WTC11 (cell line): ENCODE measurements around the gene ROBO2.

Experiments used
- ESRRA ChIP-seq: sonication (generic); formaldehyde crosslinking; IDR thresholded peaks from 2 replicates; pipeline ENCODE4 v1.8.1; 2022; ENCODE audit warnings: mild to moderate bottlenecking, missing genetic modification reagents, borderline replicate concordance
- MXD4 ChIP-seq: fragments of 250-450 bp; sonication (Bioruptor Pico); IDR thresholded peaks from 2 replicates; pipeline ENCODE4 v1.8.0; 2021; ENCODE audit warnings: mild to moderate bottlenecking, moderate library complexity, borderline replicate concordance
- MYBL2 ChIP-seq: sonication (generic); formaldehyde crosslinking; IDR thresholded peaks from 2 replicates; pipeline ENCODE4 v1.8.1; 2023; ENCODE audit warnings: mild to moderate bottlenecking, moderate library complexity, missing genetic modification reagents
- NR1H2 ChIP-seq: sonication (generic); formaldehyde crosslinking; IDR thresholded peaks from 2 replicates; pipeline ENCODE4 v1.9.0; 2021; ENCODE audit warnings: mild to moderate bottlenecking, moderate library complexity, missing genetic modification reagents
- TEAD4 ChIP-seq: sonication (generic); formaldehyde crosslinking; IDR thresholded peaks from 2 replicates; pipeline ENCODE4 v1.8.0; 2022; ENCODE audit warnings: mild to moderate bottlenecking, missing genetic modification reagents
- ZNF121 ChIP-seq: sonication (generic); formaldehyde crosslinking; IDR thresholded peaks from 2 replicates; pipeline ENCODE4 v1.8.0; 2023; ENCODE audit warnings: missing genetic modification reagents
- ZNF232 ChIP-seq: sonication (generic); formaldehyde crosslinking; IDR thresholded peaks from 2 replicates; pipeline ENCODE4 v1.8.0; 2022; ENCODE audit warnings: mild to moderate bottlenecking, missing genetic modification reagents
- TF ChIP-seq, protein P1 (sequence below): fragments of 200-600 bp; IDR thresholded peaks from 2 replicates; pipeline ENCODE4 v1.8.0; 2022; ENCODE audit warnings: antibody characterized with exemption
- TF ChIP-seq, protein P2 (sequence below): sonication (generic); formaldehyde crosslinking; conservative IDR thresholded peaks from 2 replicates; pipeline ENCODE4 v1.8.1; 2023; ENCODE audit warnings: mild to moderate bottlenecking, low read depth, missing genetic modification reagents, moderate library complexity
- TF ChIP-seq, protein P3 (sequence below): sonication (generic); formaldehyde crosslinking; IDR thresholded peaks from 2 replicates; pipeline ENCODE4 v1.8.1; 2023; ENCODE audit warnings: mild to moderate bottlenecking, missing genetic modification reagents, moderate library complexity
- TF ChIP-seq, protein P4 (sequence below): sonication (generic); formaldehyde crosslinking; IDR thresholded peaks from 2 replicates; pipeline ENCODE4 v1.8.0; 2022; ENCODE audit warnings: mild to moderate bottlenecking, missing genetic modification reagents

DNA sequence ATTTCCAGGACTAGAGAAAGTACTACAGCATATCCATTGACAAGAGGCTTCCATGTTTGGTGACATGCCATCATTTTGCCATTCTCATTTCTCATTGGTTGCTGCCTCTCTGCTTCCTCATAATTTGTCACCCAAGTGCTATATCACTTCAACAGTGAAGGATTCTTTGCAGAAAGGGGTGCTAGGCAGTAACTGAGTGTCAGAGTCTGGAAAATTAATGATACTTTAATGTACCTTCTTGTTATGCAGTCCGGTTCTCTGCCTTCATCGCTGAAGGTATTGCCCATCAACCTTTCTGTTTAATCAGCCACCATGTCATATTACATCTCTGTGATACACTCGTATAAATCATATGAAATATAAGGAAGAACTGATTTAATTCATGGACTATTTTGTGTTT, 550.3 kb downstream of the ROBO2 start:
- no peak for TF ChIP-seq ESRRA (CRISPR knock-in tag)
- TF ChIP-seq ZNF121 (CRISPR knock-in tag): no peak
- TF ChIP-seq, protein P1, sequence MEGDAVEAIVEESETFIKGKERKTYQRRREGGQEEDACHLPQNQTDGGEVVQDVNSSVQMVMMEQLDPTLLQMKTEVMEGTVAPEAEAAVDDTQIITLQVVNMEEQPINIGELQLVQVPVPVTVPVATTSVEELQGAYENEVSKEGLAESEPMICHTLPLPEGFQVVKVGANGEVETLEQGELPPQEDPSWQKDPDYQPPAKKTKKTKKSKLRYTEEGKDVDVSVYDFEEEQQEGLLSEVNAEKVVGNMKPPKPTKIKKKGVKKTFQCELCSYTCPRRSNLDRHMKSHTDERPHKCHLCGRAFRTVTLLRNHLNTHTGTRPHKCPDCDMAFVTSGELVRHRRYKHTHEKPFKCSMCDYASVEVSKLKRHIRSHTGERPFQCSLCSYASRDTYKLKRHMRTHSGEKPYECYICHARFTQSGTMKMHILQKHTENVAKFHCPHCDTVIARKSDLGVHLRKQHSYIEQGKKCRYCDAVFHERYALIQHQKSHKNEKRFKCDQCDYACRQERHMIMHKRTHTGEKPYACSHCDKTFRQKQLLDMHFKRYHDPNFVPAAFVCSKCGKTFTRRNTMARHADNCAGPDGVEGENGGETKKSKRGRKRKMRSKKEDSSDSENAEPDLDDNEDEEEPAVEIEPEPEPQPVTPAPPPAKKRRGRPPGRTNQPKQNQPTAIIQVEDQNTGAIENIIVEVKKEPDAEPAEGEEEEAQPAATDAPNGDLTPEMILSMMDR: no peak
- no peak for TF ChIP-seq NR1H2 (CRISPR knock-in tag)
- no peak for TF ChIP-seq TEAD4 (CRISPR knock-in tag)
- TF ChIP-seq, protein P2, sequence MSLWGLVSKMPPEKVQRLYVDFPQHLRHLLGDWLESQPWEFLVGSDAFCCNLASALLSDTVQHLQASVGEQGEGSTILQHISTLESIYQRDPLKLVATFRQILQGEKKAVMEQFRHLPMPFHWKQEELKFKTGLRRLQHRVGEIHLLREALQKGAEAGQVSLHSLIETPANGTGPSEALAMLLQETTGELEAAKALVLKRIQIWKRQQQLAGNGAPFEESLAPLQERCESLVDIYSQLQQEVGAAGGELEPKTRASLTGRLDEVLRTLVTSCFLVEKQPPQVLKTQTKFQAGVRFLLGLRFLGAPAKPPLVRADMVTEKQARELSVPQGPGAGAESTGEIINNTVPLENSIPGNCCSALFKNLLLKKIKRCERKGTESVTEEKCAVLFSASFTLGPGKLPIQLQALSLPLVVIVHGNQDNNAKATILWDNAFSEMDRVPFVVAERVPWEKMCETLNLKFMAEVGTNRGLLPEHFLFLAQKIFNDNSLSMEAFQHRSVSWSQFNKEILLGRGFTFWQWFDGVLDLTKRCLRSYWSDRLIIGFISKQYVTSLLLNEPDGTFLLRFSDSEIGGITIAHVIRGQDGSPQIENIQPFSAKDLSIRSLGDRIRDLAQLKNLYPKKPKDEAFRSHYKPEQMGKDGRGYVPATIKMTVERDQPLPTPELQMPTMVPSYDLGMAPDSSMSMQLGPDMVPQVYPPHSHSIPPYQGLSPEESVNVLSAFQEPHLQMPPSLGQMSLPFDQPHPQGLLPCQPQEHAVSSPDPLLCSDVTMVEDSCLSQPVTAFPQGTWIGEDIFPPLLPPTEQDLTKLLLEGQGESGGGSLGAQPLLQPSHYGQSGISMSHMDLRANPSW: no peak
- TF ChIP-seq, protein P3, sequence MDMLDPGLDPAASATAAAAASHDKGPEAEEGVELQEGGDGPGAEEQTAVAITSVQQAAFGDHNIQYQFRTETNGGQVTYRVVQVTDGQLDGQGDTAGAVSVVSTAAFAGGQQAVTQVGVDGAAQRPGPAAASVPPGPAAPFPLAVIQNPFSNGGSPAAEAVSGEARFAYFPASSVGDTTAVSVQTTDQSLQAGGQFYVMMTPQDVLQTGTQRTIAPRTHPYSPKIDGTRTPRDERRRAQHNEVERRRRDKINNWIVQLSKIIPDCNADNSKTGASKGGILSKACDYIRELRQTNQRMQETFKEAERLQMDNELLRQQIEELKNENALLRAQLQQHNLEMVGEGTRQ (CRISPR knock-in tag): no peak
- no peak for TF ChIP-seq MXD4 (CRISPR knock-in tag)
- TF ChIP-seq, protein P4, sequence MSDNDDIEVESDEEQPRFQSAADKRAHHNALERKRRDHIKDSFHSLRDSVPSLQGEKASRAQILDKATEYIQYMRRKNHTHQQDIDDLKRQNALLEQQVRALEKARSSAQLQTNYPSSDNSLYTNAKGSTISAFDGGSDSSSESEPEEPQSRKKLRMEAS (CRISPR knock-in tag): no peak
- no peak for TF ChIP-seq MYBL2 (CRISPR knock-in tag)
- TF ChIP-seq ZNF232: no peak
